ENCODE measurements around the gene CABCOCO1.

DNA sequence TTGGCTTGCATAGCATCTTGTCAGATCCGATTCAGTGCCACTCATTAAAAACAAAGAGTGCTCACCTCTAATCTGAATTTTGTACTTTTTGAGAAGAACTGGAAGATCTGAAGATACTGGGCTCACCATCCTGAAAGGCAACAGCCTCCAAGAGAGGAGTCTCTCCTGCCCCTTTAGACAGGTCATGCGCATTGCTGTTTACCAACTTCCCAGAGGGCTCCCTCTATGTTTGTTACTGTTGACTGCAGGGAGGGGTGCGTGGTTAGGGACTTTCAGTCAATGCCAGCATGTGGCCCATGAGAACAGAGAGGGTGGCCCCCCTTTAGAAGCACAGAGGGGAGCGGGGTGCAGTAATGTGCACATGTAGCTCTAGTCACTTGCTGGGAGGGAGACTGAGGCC, 33.2 kb upstream of the CABCOCO1 start:
- TF ChIP-seq GATA2 (IDR thresholded peaks at IDR 0.05; ENCODE audit: low read depth, low read length) (no peak), GATA3 (IDR thresholded peaks at IDR 0.05; ENCODE audit: low read depth, low read length) (no peak)

All from SH-SY5Y (cell line).